Erythroblast (primary cell): ENCODE measurements around the gene TTC7B.

Source experiments
- GATA1 ChIP-seq: IDR thresholded peaks from 2 replicates; pipeline ENCODE4 v1.6.1; 2011; ENCODE audit warnings: low read depth, mild to moderate bottlenecking, control low read depth, low read length, moderate library complexity
- POLR2A ChIP-seq: IDR thresholded peaks from 2 replicates; pipeline ENCODE4 v1.6.1; 2011; ENCODE audit warnings: mild to moderate bottlenecking, low read length

DNA sequence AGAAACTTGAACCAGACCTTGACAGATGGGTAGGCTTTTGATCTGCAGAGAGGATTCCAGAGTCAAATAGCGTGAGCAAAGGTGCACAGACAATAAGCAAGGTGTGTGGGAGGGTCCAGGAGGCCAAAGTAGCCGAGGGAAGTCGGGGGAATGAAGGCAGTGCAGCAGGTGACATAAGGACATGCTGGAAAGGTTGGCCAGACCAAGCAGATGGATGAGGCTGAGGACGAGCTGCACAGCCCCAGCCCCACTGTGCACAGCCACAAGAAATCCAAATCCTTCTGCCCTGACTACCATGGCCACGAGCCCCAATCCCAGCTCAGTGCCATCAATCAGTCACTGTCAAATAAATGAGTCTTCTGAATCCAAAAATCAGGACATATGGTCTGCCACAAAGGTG is 5.4 kb downstream of the TTC7B start:
- TF ChIP-seq POLR2A, result no peak
- no peak for TF ChIP-seq GATA1
